Gastroesophageal sphincter (tissue), 4 donors: ENCODE results near the gene TMEM117. TPM values are rescaled to one million over a fixed set of nuclear protein-coding genes. Genes with fewer than 3 reads are reported as not detected.

Experiments
- ATAC-seq: fragments of 150-250 bp; one replicate; pipeline ENCODE4 v1.9.1; 2016; ENCODE audit warnings: mild to moderate bottlenecking, moderate library complexity
- H3K27ac ChIP-seq, 4 donors: fragments of 200-600 bp; sonication (generic) in 3 of 4; 1 replicate in 3 of 4; 2 replicates in 1 of 4; pipeline ENCODE4 v1.5.1; 2016 to 2019
- H3K27me3 ChIP-seq: fragments of 200-600 bp; sonication (generic); one replicate; pipeline ENCODE4 v1.5.1; 2019
- H3K36me3 ChIP-seq, 2 donors: fragments of 200-600 bp; sonication (generic); one replicate each; pipeline ENCODE4 v1.5.1; 2019; ENCODE audit warnings: control low read depth in 1 of 2
- H3K4me1 ChIP-seq, 3 donors: fragments of 200-600 bp; sonication (generic); 1 replicate in 2 of 3; 2 replicates in 1 of 3; pipeline ENCODE4 v1.5.1; 2016 to 2019; ENCODE audit warnings: control low read depth in 2 of 3
- H3K4me3 ChIP-seq, 2 donors: fragments of 200-600 bp; sonication (generic); one replicate each; pipeline ENCODE4 v1.5.1; 2019; ENCODE audit warnings: mild to moderate bottlenecking in 1 of 2, moderate library complexity in 1 of 2
- H3K9me3 ChIP-seq, 3 donors: fragments of 200-600 bp; sonication (generic); one replicate each; pipeline ENCODE4 v1.5.1; 2017 to 2019; ENCODE audit warnings: control low read depth in 2 of 3
- EP300 ChIP-seq: sonication (generic); formaldehyde crosslinking; IDR thresholded peaks from one replicate; pipeline ENCODE4 v1.6.1; 2017; ENCODE audit warnings: antibody characterized with exemption, mild to moderate bottlenecking
- POLR2A ChIP-seq, 2 donors: fragments of 450-650 bp; IDR thresholded peaks; one replicate each; pipeline ENCODE4 v1.6.1; 2017; ENCODE audit warnings: antibody characterized with exemption in 2 of 2, mild to moderate bottlenecking in 2 of 2, moderate library complexity in 1 of 2
- POLR2AphosphoS5 ChIP-seq: sonication (generic); formaldehyde crosslinking; IDR thresholded peaks from one replicate; pipeline ENCODE4 v1.6.1; 2017; ENCODE audit warnings: antibody characterized with exemption
- WGBS, 2 donors: methylation state at CpG; one replicate each; pipeline ENCODE4 v1.1.5; 2018; ENCODE audit warnings: low coverage in 1 of 2; 5-methylcytosine and 5-hydroxymethylcytosine counted together
- total RNA-seq, 4 donors: library from RNA; depleted of rRNA; stranded (reverse); fragments of >200 nt; gene quantifications; one replicate each; pipeline ENCODE4 v1.1.0, GENCODE V29; 2016
- TF ChIP-seq, protein P1 (sequence below), 4 experiments: fragments of 200-600 bp in 2 of 4; fragments of 450-650 bp in 2 of 4; sonication (generic) in 1 of 4; IDR thresholded peaks; one replicate each; pipeline ENCODE4 v1.5.1; 2017 to 2019; ENCODE audit warnings: antibody characterized with exemption in 4 of 4, mild to moderate bottlenecking in 2 of 4, moderate library complexity in 2 of 4

TMEM117 gene
- total RNA-seq, 4 donors from 2014 or later = 7.8 to 21.5 (median 12.3) TPM

DNA sequence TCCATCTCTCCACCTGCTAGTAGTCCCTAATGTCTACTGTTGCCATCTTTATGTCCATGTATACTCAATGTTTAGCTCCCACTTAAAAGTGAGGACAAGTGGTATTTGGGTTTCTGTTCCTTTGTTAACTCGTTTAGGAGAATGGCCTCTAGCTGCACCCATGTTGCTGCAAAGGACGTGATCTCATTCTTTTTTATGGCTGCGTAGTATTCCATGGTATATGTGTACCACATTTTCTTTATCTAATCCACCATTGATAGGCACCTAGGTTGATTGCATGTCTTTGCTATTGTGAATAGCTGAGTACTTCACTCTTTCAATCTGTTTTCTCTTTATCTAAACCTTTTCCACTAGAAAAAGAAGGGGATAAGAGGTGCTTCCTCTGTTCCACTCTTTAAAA lies 130.0 kb downstream of the TMEM117 start:
- WGBS, 2 donors = 90% methylated on average over 3 of the region's 3 CpGs; no CpG with 5 or more reads in 1 of the 2 donors
- no peak for TF ChIP-seq EP300
- no peak for TF ChIP-seq POLR2AphosphoS5
- no peak for TF ChIP-seq POLR2A (IDR thresholded peaks at IDR 0.05)
- TF ChIP-seq, protein P1, sequence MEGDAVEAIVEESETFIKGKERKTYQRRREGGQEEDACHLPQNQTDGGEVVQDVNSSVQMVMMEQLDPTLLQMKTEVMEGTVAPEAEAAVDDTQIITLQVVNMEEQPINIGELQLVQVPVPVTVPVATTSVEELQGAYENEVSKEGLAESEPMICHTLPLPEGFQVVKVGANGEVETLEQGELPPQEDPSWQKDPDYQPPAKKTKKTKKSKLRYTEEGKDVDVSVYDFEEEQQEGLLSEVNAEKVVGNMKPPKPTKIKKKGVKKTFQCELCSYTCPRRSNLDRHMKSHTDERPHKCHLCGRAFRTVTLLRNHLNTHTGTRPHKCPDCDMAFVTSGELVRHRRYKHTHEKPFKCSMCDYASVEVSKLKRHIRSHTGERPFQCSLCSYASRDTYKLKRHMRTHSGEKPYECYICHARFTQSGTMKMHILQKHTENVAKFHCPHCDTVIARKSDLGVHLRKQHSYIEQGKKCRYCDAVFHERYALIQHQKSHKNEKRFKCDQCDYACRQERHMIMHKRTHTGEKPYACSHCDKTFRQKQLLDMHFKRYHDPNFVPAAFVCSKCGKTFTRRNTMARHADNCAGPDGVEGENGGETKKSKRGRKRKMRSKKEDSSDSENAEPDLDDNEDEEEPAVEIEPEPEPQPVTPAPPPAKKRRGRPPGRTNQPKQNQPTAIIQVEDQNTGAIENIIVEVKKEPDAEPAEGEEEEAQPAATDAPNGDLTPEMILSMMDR (IDR thresholded peaks at IDR 0.05) = no peak
- H3K9me3 ChIP-seq = no peaks in the 10 kb centered on the region

DNA sequence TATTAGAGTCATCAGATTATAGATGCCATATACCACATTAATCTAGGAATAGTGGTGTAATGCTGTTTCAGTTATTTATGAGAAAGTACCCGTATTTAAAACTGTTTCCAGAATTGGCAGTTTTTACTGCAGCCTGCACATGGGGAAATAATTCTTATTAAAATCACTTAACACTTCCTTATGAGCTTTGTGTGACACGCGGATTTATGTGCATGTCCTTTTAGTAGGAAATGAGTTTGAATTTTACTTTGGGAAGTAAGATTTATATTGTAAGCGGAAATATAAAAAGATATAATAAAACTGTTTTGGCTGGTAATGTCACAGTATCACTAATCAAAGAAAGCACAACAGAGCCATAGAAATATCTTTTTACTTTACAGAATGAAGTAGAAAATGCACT lies 132.9 kb downstream of the TMEM117 start:
- no peak overlapping the region for H3K4me3 ChIP-seq
- H3K27ac ChIP-seq = no peak overlapping the region
- H3K4me1 ChIP-seq = no peaks in the 10 kb centered on the region
- H3K9me3 ChIP-seq = no peaks in the 10 kb centered on the region
- no peak for ATAC-seq
- peaks cover 0 to 5% of the 10 kb centered on the region in 2 donors for H3K36me3 ChIP-seq
- TF ChIP-seq EP300 (no peak), POLR2AphosphoS5 (no peak), POLR2A (IDR thresholded peaks at IDR 0.05) (no peak)
- TF ChIP-seq, protein P1 (IDR thresholded peaks at IDR 0.05) = no peak
- WGBS, 2 donors = 77 to 85% methylated on average over 4 of the region's 4 CpGs
- no peaks in the 10 kb centered on the region for H3K27me3 ChIP-seq

More for the DNA sequence above, 130.0 kb downstream of the TMEM117 start:
- Histone ChIP-seq H3K27ac (no peak overlapping the region), H3K36me3 (no peaks in the 10 kb centered on the region), H3K4me3 (no peak overlapping the region), H3K27me3 (no peaks in the 10 kb centered on the region), H3K4me1 (no peaks in the 10 kb centered on the region)
- ATAC-seq = no peak

DNA sequence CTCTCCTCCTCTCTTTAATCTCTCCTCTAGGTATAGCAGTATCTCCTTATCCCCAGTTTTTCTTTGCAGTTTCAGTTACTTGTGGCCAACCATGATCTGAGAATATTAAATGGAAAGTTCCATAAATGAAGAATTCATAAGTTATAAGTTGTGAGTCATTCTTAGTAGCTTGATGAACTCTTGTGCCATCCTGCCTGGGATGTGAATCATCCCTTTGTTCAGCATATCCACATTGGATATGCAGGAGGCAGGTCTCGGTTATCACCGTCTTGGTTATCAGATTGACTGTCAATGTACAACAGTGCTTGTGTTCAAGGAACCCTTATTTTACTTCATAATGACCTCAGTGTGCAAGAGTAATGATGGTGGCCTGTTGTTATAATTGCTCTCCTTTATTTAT lies 134.0 kb downstream of the TMEM117 start:
- H3K36me3 ChIP-seq = peaks cover 0 to 5% of the 10 kb centered on the region in 2 donors
- 78 to 84% methylated on average over 2 of the region's 2 CpGs for WGBS, 2 donors
- no peaks in the 10 kb centered on the region for H3K9me3 ChIP-seq
- TF ChIP-seq, protein P1 (IDR thresholded peaks at IDR 0.05) = no peak
- TF ChIP-seq EP300 = no peak
- no peak for TF ChIP-seq POLR2A (IDR thresholded peaks at IDR 0.05)
- TF ChIP-seq POLR2AphosphoS5 = no peak
- H3K4me3 ChIP-seq = no peak overlapping the region
- no peak for ATAC-seq
- no peak overlapping the region for H3K27ac ChIP-seq
- H3K27me3 ChIP-seq = no peaks in the 10 kb centered on the region
- H3K4me1 ChIP-seq = no peaks in the 10 kb centered on the region

DNA sequence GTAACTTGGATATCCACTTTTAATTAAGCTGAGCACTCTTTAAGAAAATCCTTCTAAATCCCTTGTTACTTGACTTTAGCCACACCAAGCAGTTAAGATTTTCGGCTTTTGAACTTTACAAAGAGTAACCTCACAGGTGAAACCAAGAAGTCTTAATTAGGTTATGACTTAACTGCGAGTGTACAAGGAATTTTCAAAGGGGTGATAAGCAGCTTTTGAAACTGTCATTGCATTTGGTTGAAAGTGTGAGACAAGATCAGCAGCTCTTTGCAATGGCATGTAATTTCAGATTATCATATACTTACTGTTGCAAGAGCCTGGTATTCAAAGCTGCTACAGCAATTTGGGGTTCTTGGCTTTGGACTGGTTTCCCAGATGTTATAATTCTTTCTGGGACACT lies 137.5 kb downstream of the TMEM117 start:
- Histone ChIP-seq H3K27me3 (no peaks in the 10 kb centered on the region), H3K27ac (no peak overlapping the region), H3K4me1 (no peaks in the 10 kb centered on the region), H3K9me3 (no peaks in the 10 kb centered on the region), H3K4me3 (no peak overlapping the region), H3K36me3 (peaks cover 0 to 5% of the 10 kb centered on the region in 2 donors)
- WGBS, 2 donors = 68 to 83% methylated on average over 1 to 2 of the region's 2 CpGs
- ATAC-seq = no peak
- TF ChIP-seq POLR2A (IDR thresholded peaks at IDR 0.05) (no peak), POLR2AphosphoS5 (no peak), EP300 (no peak)
- TF ChIP-seq, protein P1 (IDR thresholded peaks at IDR 0.05) = no peak

DNA sequence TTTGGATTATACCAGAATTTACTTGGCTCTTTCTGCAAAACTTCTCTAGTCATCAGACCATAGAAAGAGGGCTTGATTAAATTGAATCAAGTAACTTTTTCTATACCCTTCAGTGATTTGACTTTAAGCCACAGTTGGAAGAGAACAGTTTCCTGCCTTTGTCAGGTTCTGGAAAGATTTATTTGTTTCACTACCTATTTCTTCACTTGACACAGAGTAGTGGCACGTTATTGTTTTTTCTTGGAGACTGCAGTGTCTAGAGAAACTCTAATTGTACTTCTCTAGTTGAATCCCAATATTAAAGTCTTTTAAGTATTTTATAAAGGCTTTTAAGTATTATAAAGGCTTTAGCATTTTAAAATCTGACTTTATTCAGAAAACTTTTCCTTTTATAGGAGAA lies 138.1 kb downstream of the TMEM117 start:
- H3K27me3 ChIP-seq = no peaks in the 10 kb centered on the region
- H3K9me3 ChIP-seq = no peaks in the 10 kb centered on the region
- peaks cover 0 to 5% of the 10 kb centered on the region in 2 donors for H3K36me3 ChIP-seq
- no peak for ATAC-seq
- H3K4me3 ChIP-seq = no peak overlapping the region
- H3K4me1 ChIP-seq = no peaks in the 10 kb centered on the region
- TF ChIP-seq EP300 (no peak), POLR2A (IDR thresholded peaks at IDR 0.05) (no peak), POLR2AphosphoS5 (no peak)
- TF ChIP-seq, protein P1 (IDR thresholded peaks at IDR 0.05) = no peak
- 32% methylated on average over 1 of the region's 1 CpG; no CpG with 5 or more reads in 1 of the 2 donors for WGBS, 2 donors
- no peak overlapping the region for H3K27ac ChIP-seq
